Gastrocnemius medialis (tissue), 4 donors: ENCODE data around the gene A2ML1. TPM values are rescaled to one million over a fixed set of nuclear protein-coding genes. Genes with fewer than 3 reads are reported as not detected.
"Not testable (repeated sequence)": the region's sequence is repeated elsewhere in the genome, so short reads cannot be mapped to it uniquely, and the experiment has no call there.

Experiments
- ATAC-seq, 2 donors: fragments of 150-250 bp; one replicate each; pipeline ENCODE4 v1.9.1; 2016
- DNase-seq, 2 donors: peaks; one replicate each; pipeline ENCODE4 v3.0.0-alpha.2; 2019
- H3K27ac ChIP-seq, 4 donors: fragments of 200-600 bp; sonication (generic); 1 replicate in 1 of 4; 2 replicates in 3 of 4; pipeline ENCODE4 v1.5.1; 2016 to 2018; ENCODE audit warnings: mild to moderate bottlenecking in 2 of 4, moderate library complexity in 1 of 4
- H3K27me3 ChIP-seq, 3 donors: fragments of 200-600 bp; sonication (generic) in 2 of 3; 1 replicate in 1 of 3; 2 replicates in 2 of 3; pipeline versions ENCODE4 v1.5.1 to v1.6.0; 2016 to 2019; ENCODE audit warnings: mild to moderate bottlenecking in 1 of 3, moderate library complexity in 1 of 3
- H3K36me3 ChIP-seq, 2 donors: fragments of 200-600 bp; sonication (generic) in 1 of 2; one replicate each; pipeline ENCODE4 v1.5.1; 2017 to 2018
- H3K4me1 ChIP-seq, 2 donors: fragments of 200-600 bp; sonication (generic) in 1 of 2; one replicate each; pipeline ENCODE4 v1.5.1; 2016 to 2017; ENCODE audit warnings: mild to moderate bottlenecking in 2 of 2
- H3K4me3 ChIP-seq, 4 donors: fragments of 200-600 bp; sonication (generic) in 3 of 4; 1 replicate in 1 of 4; 2 replicates in 3 of 4; pipeline ENCODE4 v1.5.1; 2016 to 2019; ENCODE audit warnings: mild to moderate bottlenecking in 2 of 4
- H3K9me3 ChIP-seq, 3 donors: fragments of 200-600 bp; sonication (generic) in 2 of 3; 1 replicate in 1 of 3; 2 replicates in 2 of 3; pipeline ENCODE4 v1.5.1; 2016 to 2019
- CTCF ChIP-seq, 5 experiments: fragments of 450-650 bp in 3 of 5; fragments of 200-600 bp in 2 of 5; sonication (generic) in 2 of 5; IDR thresholded peaks in 4 of 5; conservative IDR thresholded peaks in 1 of 5; 1 replicate in 4 of 5; 2 replicates in 1 of 5; pipeline ENCODE4 v1.5.1; 2016 to 2019; ENCODE audit warnings: antibody characterized with exemption in 5 of 5, mild to moderate bottlenecking in 3 of 5, moderate library complexity in 3 of 5
- POLR2A ChIP-seq, 2 donors: fragments of 450-650 bp; IDR thresholded peaks; one replicate each; pipeline ENCODE4 v1.6.1; 2017; ENCODE audit warnings: antibody characterized with exemption in 2 of 2, mild to moderate bottlenecking in 2 of 2, moderate library complexity in 2 of 2
- in situ Hi-C, 4 donors: fragments of 200-750 bp; cut with MboI; loops; one replicate each; pipeline versions ENCODE4 v1.15.0 to v1.8.0; 2017; ENCODE audit warnings: low sequenced_read_pairs in 4 of 4
- intact Hi-C: fragments of 100-400 bp; cut with DNase I; formaldehyde crosslinking; loops from one replicate; pipeline ENCODE4 v1.15.1; 2023; ENCODE audit warnings: low total_unique reads
- total RNA-seq, 4 donors: library from RNA; depleted of rRNA; stranded (reverse); fragments of >200 nt; gene quantifications; one replicate each; pipeline versions ENCODE4 v1.1.0 to v1.2.3, GENCODE V29; 2016

Gene A2ML1
- total RNA-seq, 4 donors from 2014 or later = not detected

- intact Hi-C loops (no loop called here), in situ Hi-C loops (no loop called here)
- TF ChIP-seq CTCF (IDR thresholded peaks at IDR 0.05 in 4 of 5, conservative IDR thresholded peaks at IDR 0.05 in 1 of 5) (no peak), POLR2A (IDR thresholded peaks at IDR 0.05) (no peak)
These were observed 5.9 kb upstream of the A2ML1 start for GRCh38 chr12:8816448-8817050.

GRCh38 chr12:8817856-8818255, 4.6 kb upstream of the A2ML1 start:
- no peaks in the 10 kb centered on the region for H3K36me3 ChIP-seq
- no peak overlapping the region for H3K4me3 ChIP-seq
- H3K4me1 ChIP-seq = no peaks in the 10 kb centered on the region
- no peak for DNase-seq
- ATAC-seq = no peak
- H3K9me3 ChIP-seq = no peaks in the 10 kb centered on the region
- H3K27ac ChIP-seq = no peak overlapping the region
- TF ChIP-seq POLR2A (IDR thresholded peaks at IDR 0.05) = no peak
- TF ChIP-seq CTCF (IDR thresholded peaks at IDR 0.05 in 4 of 5, conservative IDR thresholded peaks at IDR 0.05 in 1 of 5) = no peak
- no peaks in the 10 kb centered on the region for H3K27me3 ChIP-seq
- intact Hi-C loops = no loop called here
- in situ Hi-C loops = no loop called here

More at GRCh38 chr12:8816448-8817050, 5.9 kb upstream of the A2ML1 start:
- ATAC-seq = no peak
- H3K27ac ChIP-seq = no peak overlapping the region
- no peak for DNase-seq
- H3K9me3 ChIP-seq = no peaks in the 10 kb centered on the region
- H3K4me1 ChIP-seq = no peaks in the 10 kb centered on the region
- no peak overlapping the region for H3K4me3 ChIP-seq
- H3K36me3 ChIP-seq = no peaks in the 10 kb centered on the region
- no peaks in the 10 kb centered on the region for H3K27me3 ChIP-seq

- intact Hi-C loops = no loop called here
- in situ Hi-C loops = no loop called here
- TF ChIP-seq POLR2A (IDR thresholded peaks at IDR 0.05) (no peak), CTCF (IDR thresholded peaks at IDR 0.05 in 4 of 5, conservative IDR thresholded peaks at IDR 0.05 in 1 of 5) (no peak)
- no peaks in the 10 kb centered on the region for H3K27me3 ChIP-seq
- no peaks in the 10 kb centered on the region for H3K4me1 ChIP-seq
- DNase-seq (no peak), ATAC-seq (no peak)
- no peak overlapping the region for H3K27ac ChIP-seq
- no peak overlapping the region for H3K4me3 ChIP-seq
- H3K9me3 ChIP-seq = no peaks in the 10 kb centered on the region
- H3K36me3 ChIP-seq = no peaks in the 10 kb centered on the region
These were observed 3.9 kb upstream of the A2ML1 start for GRCh38 chr12:8818526-8818925.

GRCh38 chr12:8819666-8819980, 2.8 kb upstream of the A2ML1 start:
- Histone ChIP-seq H3K9me3 (no peaks in the 10 kb centered on the region), H3K4me3 (no peak overlapping the region), H3K27me3 (no peaks in the 10 kb centered on the region), H3K4me1 (no peaks in the 10 kb centered on the region), H3K36me3 (no peaks in the 10 kb centered on the region), H3K27ac (no peak overlapping the region)
- intact Hi-C loops (no loop called here), in situ Hi-C loops (no loop called here)
- ATAC-seq (no peak), DNase-seq (no peak)
- no peak for TF ChIP-seq CTCF (IDR thresholded peaks at IDR 0.05 in 4 of 5, conservative IDR thresholded peaks at IDR 0.05 in 1 of 5)

- H3K27ac ChIP-seq, H3K9me3 ChIP-seq, in situ Hi-C loops, ATAC-seq, H3K4me1 ChIP-seq, H3K36me3 ChIP-seq, H3K4me3 ChIP-seq, H3K27me3 ChIP-seq, intact Hi-C loops, DNase-seq: not testable (repeated sequence)
These were observed 1.6 kb upstream of the A2ML1 start for GRCh38 chr12:8820676-8821407.
